WERI-Rb-1 (cell line): ENCODE measurements around the gene MUC5AC.
"Not testable (repeated sequence)": the region's sequence is repeated elsewhere in the genome, so short reads cannot be mapped to it uniquely, and the experiment has no call there.

ENCODE experiments used
- DNase-seq: peaks from one replicate; pipeline ENCODE4 v3.0.0-alpha.2; 2020
- H3K27ac ChIP-seq: fragments of 250-450 bp; sonication (Bioruptor Pico); 2 replicates; pipeline ENCODE4 v1.5.1; 2020; ENCODE audit warnings: mild to moderate bottlenecking, moderate library complexity
- H3K27me3 ChIP-seq: fragments of 250-450 bp; sonication (Bioruptor Pico); 2 replicates; pipeline ENCODE4 v1.5.1; 2021; ENCODE audit warnings: mild to moderate bottlenecking, low read depth, moderate library complexity; ENCODE audit not compliant: insufficient read depth, severe bottlenecking
- H3K36me3 ChIP-seq: fragments of 250-450 bp; sonication (Bioruptor Pico); 2 replicates; pipeline ENCODE4 v1.5.1; 2020; ENCODE audit warnings: mild to moderate bottlenecking, moderate library complexity
- H3K4me3 ChIP-seq: 2 replicates; pipeline ENCODE4 v1.5.1; 2011; ENCODE audit warnings: low read depth, mild to moderate bottlenecking, control low read depth, low read length
- H3K9me3 ChIP-seq: fragments of 250-450 bp; sonication (Bioruptor Pico); 2 replicates; pipeline ENCODE4 v1.5.1; 2021; ENCODE audit warnings: mild to moderate bottlenecking, moderate library complexity; ENCODE audit not compliant: severe bottlenecking
- CTCF ChIP-seq: IDR thresholded peaks from 2 replicates; pipeline ENCODE4 v1.5.1; 2011; ENCODE audit warnings: low read depth, mild to moderate bottlenecking, control low read depth, inconsistent platforms, low read length

Gene MUC5AC

GRCh38 chr11:1158681-1159487 is 1.1 kb downstream of the MUC5AC start:
- peaks cover 4% of the 10 kb centered on the region for H3K9me3 ChIP-seq
- H3K27me3 ChIP-seq, result no peaks in the 10 kb centered on the region
- no peak overlapping the region for H3K4me3 ChIP-seq

GRCh38 chr11:1159488-1160220 is 1.9 kb downstream of the MUC5AC start:
- not testable (repeated sequence) for DNase-seq, H3K36me3 ChIP-seq, H3K9me3 ChIP-seq, H3K27me3 ChIP-seq, H3K4me3 ChIP-seq, H3K27ac ChIP-seq

More at GRCh38 chr11:1158681-1159487, 1.1 kb downstream of the MUC5AC start:
- H3K36me3 ChIP-seq, result no peaks in the 10 kb centered on the region
- H3K27ac ChIP-seq, result no peak overlapping the region
- no peak for DNase-seq
- no peak for TF ChIP-seq CTCF

GRCh38 chr11:1160231-1161101 is 2.7 kb downstream of the MUC5AC start:
- DNase-seq, result no peak
- TF ChIP-seq CTCF, result no peak
- H3K27ac ChIP-seq, result no peak overlapping the region
- H3K4me3 ChIP-seq, result no peak overlapping the region
- no peaks in the 10 kb centered on the region for H3K27me3 ChIP-seq
- H3K9me3 ChIP-seq, result peaks cover under 1% of the 10 kb centered on the region
- H3K36me3 ChIP-seq, result no peaks in the 10 kb centered on the region

- no peak for DNase-seq
- TF ChIP-seq CTCF, result no peak
- Histone ChIP-seq H3K27me3 (no peaks in the 10 kb centered on the region), H3K36me3 (no peaks in the 10 kb centered on the region), H3K27ac (no peak overlapping the region), H3K4me3 (no peak overlapping the region), H3K9me3 (no peaks in the 10 kb centered on the region)
Measured at GRCh38 chr11:1161410-1162137, 3.8 kb downstream of the MUC5AC start.

GRCh38 chr11:1162138-1162475 is 4.4 kb downstream of the MUC5AC start:
- Histone ChIP-seq H3K4me3 (no peak overlapping the region), H3K27ac (no peak overlapping the region), H3K36me3 (no peaks in the 10 kb centered on the region), H3K9me3 (no peaks in the 10 kb centered on the region), H3K27me3 (no peaks in the 10 kb centered on the region)
- no peak for DNase-seq
- no peak for TF ChIP-seq CTCF
